Thyroid gland (tissue), 4 donors: ENCODE data around the gene ABHD14A. TPM values are rescaled to one million over a fixed set of nuclear protein-coding genes. Genes with fewer than 3 reads are reported as not detected.

Experiments used
- DNase-seq, 2 donors: peaks; one replicate each; pipeline ENCODE4 v3.0.0-alpha.2; 2019
- H3K27ac ChIP-seq, 3 donors: fragments of 200-600 bp; sonication (generic); 1 replicate in 2 of 3; 2 replicates in 1 of 3; pipeline ENCODE4 v1.5.1; 2016 to 2019; ENCODE audit warnings: mild to moderate bottlenecking in 1 of 3, moderate library complexity in 1 of 3
- H3K27me3 ChIP-seq: fragments of 200-600 bp; sonication (generic); one replicate; pipeline ENCODE4 v1.5.1; 2019
- H3K36me3 ChIP-seq, 2 donors: fragments of 200-600 bp; sonication (generic); one replicate each; pipeline ENCODE4 v1.5.1; 2016 to 2019
- H3K4me1 ChIP-seq, 2 donors: fragments of 200-600 bp; sonication (generic); one replicate each; pipeline ENCODE4 v1.5.1; 2017 to 2019
- H3K4me3 ChIP-seq, 3 donors: fragments of 200-600 bp; sonication (generic); replicated peaks in 1 of 3; 1 replicate in 2 of 3; 2 replicates in 1 of 3; pipeline ENCODE4 v1.5.1; 2016; ENCODE audit warnings: mild to moderate bottlenecking in 1 of 3
- H3K9me3 ChIP-seq: fragments of 200-600 bp; sonication (generic); one replicate; pipeline ENCODE4 v1.5.1; 2017
- POLR2A ChIP-seq, 2 donors: fragments of 450-650 bp; IDR thresholded peaks; one replicate each; pipeline ENCODE4 v1.6.1; 2017; ENCODE audit warnings: antibody characterized with exemption in 2 of 2, mild to moderate bottlenecking in 2 of 2, moderate library complexity in 1 of 2
- WGBS, 2 donors: methylation state at CpG; one replicate each; pipeline ENCODE4 v1.1.5; 2017; 5-methylcytosine and 5-hydroxymethylcytosine counted together
- intact Hi-C: fragments of 100-400 bp; cut with DNase I; formaldehyde crosslinking; loops from one replicate; pipeline ENCODE4 v1.15.1; 2023
- total RNA-seq, 4 donors: library from RNA; depleted of rRNA; stranded (reverse); fragments of >200 nt; gene quantifications; one replicate each; pipeline ENCODE4 v1.2.3, GENCODE V29; 2016
- TF ChIP-seq, protein P1 (sequence below), 6 experiments: fragments of 200-600 bp in 3 of 6; fragments of 450-650 bp in 3 of 6; sonication (generic) in 3 of 6; IDR thresholded peaks; one replicate each; pipeline ENCODE4 v1.5.1; 2016 to 2019; ENCODE audit warnings: antibody characterized with exemption in 6 of 6, mild to moderate bottlenecking in 2 of 6, inconsistent platforms in 1 of 6, moderate library complexity in 1 of 6

Gene ABHD14A
- total RNA-seq, 4 donors from 2014 or later: 20.0 to 91.9 (median 49.3) TPM

DNA sequence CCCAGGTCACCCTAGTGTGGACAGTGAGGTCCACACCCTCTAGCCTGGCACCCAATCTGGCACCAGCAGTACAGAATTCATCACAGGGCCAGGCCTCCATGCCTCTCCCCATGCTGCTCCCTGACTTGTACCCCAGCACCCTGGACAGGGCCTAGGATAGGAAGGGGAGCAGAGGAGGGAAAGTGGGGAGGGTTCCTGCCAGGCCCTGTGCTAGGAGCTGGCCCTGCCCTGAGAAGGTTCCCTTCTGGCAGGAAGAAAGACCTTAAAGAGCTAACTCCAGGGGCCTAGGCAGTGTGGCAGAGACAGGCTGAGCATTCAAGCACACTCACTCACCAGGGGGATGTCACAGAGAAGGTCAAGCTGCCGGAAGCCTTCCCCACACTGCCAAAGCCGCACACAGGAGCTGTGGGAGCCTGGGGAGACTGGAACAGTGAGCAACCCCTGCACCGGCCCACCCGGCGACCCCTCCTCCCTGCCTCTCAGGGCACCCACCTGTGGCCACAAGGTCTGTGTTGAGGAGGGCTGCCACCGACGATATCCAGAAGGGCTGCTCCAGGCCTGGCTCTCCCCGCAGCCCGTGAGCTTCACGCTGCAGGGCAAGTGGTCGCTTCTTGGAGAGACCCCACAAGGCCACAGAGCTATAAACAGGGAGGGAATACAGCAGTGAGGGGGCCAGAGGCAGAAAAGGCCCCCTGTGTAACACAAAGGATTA is 40.6 kb upstream of the ABHD14A start:
- intact Hi-C loops: no loop called here
- H3K36me3 ChIP-seq: peaks cover 41 to 44% of the 10 kb centered on the region in 2 donors
- no peak overlapping the region for H3K27ac ChIP-seq
- no peak overlapping the region for H3K4me3 ChIP-seq
- no peaks in the 10 kb centered on the region for H3K9me3 ChIP-seq
- WGBS, 2 donors: 94 to 95% methylated on average over 6 to 10 of the region's 11 CpGs
- no peaks in the 10 kb centered on the region for H3K4me1 ChIP-seq
- no peak for TF ChIP-seq POLR2A (IDR thresholded peaks at IDR 0.05)
- TF ChIP-seq, protein P1, sequence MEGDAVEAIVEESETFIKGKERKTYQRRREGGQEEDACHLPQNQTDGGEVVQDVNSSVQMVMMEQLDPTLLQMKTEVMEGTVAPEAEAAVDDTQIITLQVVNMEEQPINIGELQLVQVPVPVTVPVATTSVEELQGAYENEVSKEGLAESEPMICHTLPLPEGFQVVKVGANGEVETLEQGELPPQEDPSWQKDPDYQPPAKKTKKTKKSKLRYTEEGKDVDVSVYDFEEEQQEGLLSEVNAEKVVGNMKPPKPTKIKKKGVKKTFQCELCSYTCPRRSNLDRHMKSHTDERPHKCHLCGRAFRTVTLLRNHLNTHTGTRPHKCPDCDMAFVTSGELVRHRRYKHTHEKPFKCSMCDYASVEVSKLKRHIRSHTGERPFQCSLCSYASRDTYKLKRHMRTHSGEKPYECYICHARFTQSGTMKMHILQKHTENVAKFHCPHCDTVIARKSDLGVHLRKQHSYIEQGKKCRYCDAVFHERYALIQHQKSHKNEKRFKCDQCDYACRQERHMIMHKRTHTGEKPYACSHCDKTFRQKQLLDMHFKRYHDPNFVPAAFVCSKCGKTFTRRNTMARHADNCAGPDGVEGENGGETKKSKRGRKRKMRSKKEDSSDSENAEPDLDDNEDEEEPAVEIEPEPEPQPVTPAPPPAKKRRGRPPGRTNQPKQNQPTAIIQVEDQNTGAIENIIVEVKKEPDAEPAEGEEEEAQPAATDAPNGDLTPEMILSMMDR (IDR thresholded peaks at IDR 0.05): no peak
- no peaks in the 10 kb centered on the region for H3K27me3 ChIP-seq
- no peak for DNase-seq

DNA sequence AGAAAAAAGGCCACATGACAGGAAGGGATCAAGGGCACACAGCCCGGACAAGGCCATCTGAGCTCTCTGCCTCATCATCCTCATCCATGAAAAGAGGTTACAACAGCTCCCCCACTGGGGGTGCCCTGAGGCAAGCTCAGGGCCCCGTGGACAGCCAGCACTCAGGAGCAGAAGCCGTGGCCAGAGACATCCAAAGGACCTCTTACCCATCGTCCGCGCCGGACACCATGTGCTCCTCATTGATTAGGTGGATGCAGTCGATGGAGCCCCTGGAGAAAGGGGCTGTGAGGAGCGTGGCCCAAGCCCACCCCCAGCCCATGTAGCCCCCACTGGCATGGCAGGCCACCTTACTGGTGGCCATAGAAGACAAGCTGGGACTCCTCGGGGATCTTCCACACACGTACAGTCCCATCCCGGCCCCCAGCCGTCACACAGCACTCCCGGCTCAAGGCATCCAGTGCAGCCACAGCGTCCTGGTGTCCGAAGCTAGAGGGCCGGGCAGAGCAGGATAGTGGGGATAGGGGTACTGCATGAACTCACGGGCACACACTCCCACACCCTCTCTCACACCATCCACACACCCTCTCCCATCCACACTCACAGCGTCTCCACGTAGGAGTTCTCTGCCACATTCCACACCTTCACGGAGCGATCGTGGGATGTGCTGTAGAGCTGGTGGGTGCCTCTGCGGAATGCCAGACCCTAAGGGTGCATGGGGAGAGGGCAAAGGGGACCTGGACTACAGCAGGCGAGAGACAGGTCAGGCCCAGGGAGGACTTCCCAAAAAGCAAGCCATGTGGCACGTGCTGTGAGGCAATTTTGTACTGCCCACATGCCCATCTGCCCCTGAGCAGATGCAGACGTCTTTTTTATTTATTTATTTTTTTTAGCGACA is 39.6 kb upstream of the ABHD14A start:
- Histone ChIP-seq H3K4me3 (no peak overlapping the region), H3K27me3 (no peaks in the 10 kb centered on the region), H3K9me3 (no peaks in the 10 kb centered on the region), H3K27ac (no peak overlapping the region), H3K4me1 (no peaks in the 10 kb centered on the region), H3K36me3 (peaks cover 41 to 44% of the 10 kb centered on the region in 2 donors)
- WGBS, 2 donors: 89 to 96% methylated on average over 28 of the region's 28 CpGs
- TF ChIP-seq, protein P1 (IDR thresholded peaks at IDR 0.05): no peak
- TF ChIP-seq POLR2A (IDR thresholded peaks at IDR 0.05): no peak
- DNase-seq: no peak
- intact Hi-C loops: no loop called here

DNA sequence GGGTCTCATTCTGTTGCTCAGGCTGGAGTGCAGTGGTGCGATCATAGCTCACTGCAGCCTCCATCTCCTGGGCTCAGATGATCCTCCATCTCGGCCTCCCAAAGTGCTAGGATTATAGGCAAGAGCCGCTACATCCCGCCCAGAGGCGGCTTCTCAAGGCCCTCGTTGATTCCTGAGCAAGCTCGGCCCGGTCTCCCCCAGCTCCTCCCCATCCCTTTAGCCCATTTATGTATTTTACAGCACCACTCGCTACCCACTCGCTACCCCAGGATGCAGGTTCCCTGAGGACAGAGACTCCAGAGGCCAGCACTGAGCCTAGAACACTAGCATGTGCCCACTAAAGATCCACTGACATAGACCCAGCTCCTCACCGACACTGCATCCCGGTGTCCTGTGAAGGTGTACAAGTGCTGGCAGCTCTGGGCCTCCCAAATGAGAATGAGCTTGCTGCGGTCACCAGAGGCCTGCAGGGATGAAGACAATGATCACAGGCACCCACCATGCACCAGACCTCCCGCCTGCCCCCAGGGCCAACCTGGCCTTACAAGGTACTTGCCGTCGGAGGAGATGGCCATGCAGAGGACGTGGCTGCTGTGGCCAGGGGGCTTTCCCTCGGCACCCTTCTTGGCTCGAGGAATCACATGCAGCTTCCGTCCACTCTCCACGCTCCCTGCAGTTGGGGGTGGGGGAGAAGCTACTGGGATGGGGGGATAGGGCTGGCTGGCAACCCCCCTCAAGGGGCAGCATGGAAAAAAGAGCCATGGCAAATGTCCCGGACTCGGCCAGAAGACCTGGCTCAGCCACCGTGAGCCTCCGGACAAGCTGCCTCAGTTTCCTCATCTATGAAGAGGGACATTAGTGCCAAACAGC is 38.7 kb upstream of the ABHD14A start:
- WGBS, 2 donors: 95 to 97% methylated on average over 24 to 25 of the region's 25 CpGs
- peaks cover 5 to 8% of the 10 kb centered on the region in 2 donors for H3K4me1 ChIP-seq
- H3K9me3 ChIP-seq: no peaks in the 10 kb centered on the region
- no peak overlapping the region for H3K27ac ChIP-seq
- peaks cover 41 to 44% of the 10 kb centered on the region in 2 donors for H3K36me3 ChIP-seq
- intact Hi-C loops: no loop called here
- H3K27me3 ChIP-seq: no peaks in the 10 kb centered on the region
- no peak for DNase-seq
- no peak for TF ChIP-seq POLR2A (IDR thresholded peaks at IDR 0.05)
- TF ChIP-seq, protein P1 (IDR thresholded peaks at IDR 0.05): no peak
- H3K4me3 ChIP-seq: no peak overlapping the region

DNA sequence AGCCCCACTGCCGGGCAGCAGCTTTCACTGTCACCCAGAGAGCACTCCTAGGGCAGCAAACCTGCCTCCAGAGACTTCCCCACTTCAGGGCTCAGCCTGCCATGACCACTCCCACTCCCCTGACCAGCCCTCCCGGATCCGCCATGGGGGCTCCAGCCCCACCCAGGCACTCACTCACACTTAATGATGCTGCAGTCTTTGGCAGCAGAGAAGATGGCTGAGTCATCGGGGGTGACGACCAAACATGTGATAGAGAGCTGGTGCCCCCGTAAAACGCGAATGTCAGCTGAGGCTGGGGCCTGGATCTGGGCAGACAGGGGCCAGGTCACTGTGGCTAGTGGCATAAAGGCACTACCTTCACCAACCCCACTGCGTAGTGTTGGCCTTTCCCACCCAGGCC is 37.9 kb upstream of the ABHD14A start:
- peaks cover 41 to 44% of the 10 kb centered on the region in 2 donors for H3K36me3 ChIP-seq
- WGBS, 2 donors: 75 to 77% methylated on average over 9 of the region's 9 CpGs

More for the DNA sequence above, 37.9 kb upstream of the ABHD14A start:
- Histone ChIP-seq H3K9me3 (no peaks in the 10 kb centered on the region), H3K4me1 (peaks cover 9 to 11% of the 10 kb centered on the region in 2 donors), H3K27ac (no peak overlapping the region), H3K4me3 (no peak overlapping the region), H3K27me3 (no peaks in the 10 kb centered on the region)
- TF ChIP-seq POLR2A (IDR thresholded peaks at IDR 0.05): no peak
- TF ChIP-seq, protein P1 (IDR thresholded peaks at IDR 0.05): no peak
- intact Hi-C loops: no loop called here
- no peak for DNase-seq
